Daoy (cell line): ENCODE measurements around the gene ADARB1. TPM values are rescaled to one million over a fixed set of nuclear protein-coding genes. Genes with fewer than 3 reads are reported as not detected.

Source experiments
- DNase-seq: peaks from one replicate; pipeline ENCODE4 v3.0.0-alpha.2; 2015; ENCODE audit warnings: low read depth
- total RNA-seq: library from RNA; depleted of rRNA; stranded (reverse); fragments of >200 nt; shearing (Covaris generic); gene quantifications from 2 replicates; pipeline ENCODE4 v1.2.3, GENCODE V29; 2014

ADARB1 gene
- total RNA-seq, 1 experiment from 2014 or later = 4.7 TPM

- DNase-seq = no peak
Measured at GRCh38 chr21:45149021-45149420, 74.6 kb downstream of the ADARB1 start.

- DNase-seq = no peak
Measured at GRCh38 chr21:45150638-45151131, 76.3 kb downstream of the ADARB1 start.

GRCh38 chr21:45151445-45152160 lies 77.2 kb downstream of the ADARB1 start:
- DNase-seq = no peak

GRCh38 chr21:45152265-45152746 lies 77.9 kb downstream of the ADARB1 start:
- peak; percentile 51 for DNase-seq

- DNase-seq = no peak
Measured at GRCh38 chr21:45153358-45154318, 79.3 kb downstream of the ADARB1 start.

- peak; percentile 57 for DNase-seq
Measured at GRCh38 chr21:45154511-45155508, 80.4 kb downstream of the ADARB1 start.

GRCh38 chr21:45155910-45156309 lies 81.5 kb downstream of the ADARB1 start:
- DNase-seq = no peak

GRCh38 chr21:45156459-45156858 lies 82.1 kb downstream of the ADARB1 start:
- DNase-seq = no peak

GRCh38 chr21:45157932-45158331 lies 83.6 kb downstream of the ADARB1 start:
- no peak for DNase-seq

GRCh38 chr21:45158491-45159423 lies 84.4 kb downstream of the ADARB1 start:
- no peak for DNase-seq

- no peak for DNase-seq
Measured at GRCh38 chr21:45160198-45160597, 85.8 kb downstream of the ADARB1 start.

GRCh38 chr21:45161038-45161945 lies 86.9 kb downstream of the ADARB1 start:
- no peak for DNase-seq

- DNase-seq = no peak
Measured at GRCh38 chr21:45162115-45162514, 87.7 kb downstream of the ADARB1 start.

- DNase-seq = no peak
Measured at GRCh38 chr21:45162809-45163208, 88.4 kb downstream of the ADARB1 start.

GRCh38 chr21:45163413-45164123 lies 89.2 kb downstream of the ADARB1 start:
- DNase-seq = no peak

- no peak for DNase-seq
Measured at GRCh38 chr21:45164124-45164511, 89.7 kb downstream of the ADARB1 start.

GRCh38 chr21:45164838-45165237 lies 90.5 kb downstream of the ADARB1 start:
- DNase-seq = no peak

- DNase-seq = no peak
Measured at GRCh38 chr21:45166931-45167330, 92.6 kb downstream of the ADARB1 start.
